A549 treated with dexamethasone at 1 μM for 4 hours (cell line): ENCODE results near the gene SIGLEC5. TPM values are rescaled to one million over a fixed set of nuclear protein-coding genes. Genes with fewer than 3 reads are reported as not detected.

Experiments used
- total RNA-seq: library from RNA; stranded (reverse); fragments of 200-300 nt; extraction: Qiagen RNA extraction; gene quantifications from 5 replicates; pipeline ENCODE4 v1.2.3, GENCODE V29; 2022

SIGLEC5 gene, protein sequence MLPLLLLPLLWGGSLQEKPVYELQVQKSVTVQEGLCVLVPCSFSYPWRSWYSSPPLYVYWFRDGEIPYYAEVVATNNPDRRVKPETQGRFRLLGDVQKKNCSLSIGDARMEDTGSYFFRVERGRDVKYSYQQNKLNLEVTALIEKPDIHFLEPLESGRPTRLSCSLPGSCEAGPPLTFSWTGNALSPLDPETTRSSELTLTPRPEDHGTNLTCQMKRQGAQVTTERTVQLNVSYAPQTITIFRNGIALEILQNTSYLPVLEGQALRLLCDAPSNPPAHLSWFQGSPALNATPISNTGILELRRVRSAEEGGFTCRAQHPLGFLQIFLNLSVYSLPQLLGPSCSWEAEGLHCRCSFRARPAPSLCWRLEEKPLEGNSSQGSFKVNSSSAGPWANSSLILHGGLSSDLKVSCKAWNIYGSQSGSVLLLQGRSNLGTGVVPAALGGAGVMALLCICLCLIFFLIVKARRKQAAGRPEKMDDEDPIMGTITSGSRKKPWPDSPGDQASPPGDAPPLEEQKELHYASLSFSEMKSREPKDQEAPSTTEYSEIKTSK
- total RNA-seq, result not detected in 5 replicates

GRCh38 chr19:51630315-51630714, at the start of gene SIGLEC5:
Gene SIGLEC5 (minus strand): TSS chr19:51630401. CDS start chr19:51630335, 66 bp downstream.

DNA sequence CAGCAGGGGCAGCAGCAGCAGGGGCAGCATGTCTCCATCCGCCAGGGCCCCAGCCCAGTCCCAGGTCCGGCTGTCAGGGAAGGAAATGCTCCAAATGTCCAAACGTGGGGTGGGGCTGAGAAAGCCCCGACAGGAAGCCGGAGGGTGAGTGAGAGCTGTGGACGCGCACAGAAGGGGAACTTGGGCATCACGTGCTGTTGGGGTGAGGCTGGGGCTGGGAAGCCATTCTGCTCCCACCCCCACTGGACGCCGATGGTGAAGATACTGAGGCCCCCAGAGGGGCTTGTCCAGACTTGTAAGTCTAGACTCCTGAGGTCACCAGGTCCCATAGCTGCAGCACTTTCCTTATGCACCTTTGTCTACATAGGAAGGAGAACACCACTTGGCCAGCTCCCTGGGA, 16.5 kb upstream of the SIGLEC5 start, which contains the start of gene SIGLEC14:
Gene SIGLEC14 (minus strand): TSS at position 96 of the 400 bp plus-strand sequence. CDS start 66 bp downstream, at position 30.

GRCh38 chr19:51570962-51571575, 59.1 kb downstream of the SIGLEC5 start, which contains the start of gene ZNF175:
Gene ZNF175 (plus strand): TSS chr19:51571283. CDS start chr19:51573330, 2,047 bp downstream.

Other genes starting within 250 kb of the SIGLEC5 start
- gene LIM2, start 242.4 kb downstream of the SIGLEC5 start, total RNA-seq, result not detected in 5 replicates
- gene C19orf84, start 239.8 kb downstream of the SIGLEC5 start, total RNA-seq, result not detected in 5 replicates
- 0.02 to 0.06 TPM in 2 of 5 replicates, not detected in the others for gene SIGLEC10, start 212.8 kb downstream of the SIGLEC5 start, total RNA-seq
- gene SIGLEC8, start 171.9 kb downstream of the SIGLEC5 start, total RNA-seq, result not detected in 5 replicates
- not detected in 5 replicates for gene CEACAM18, start 151.9 kb downstream of the SIGLEC5 start, total RNA-seq
- not detected in 5 replicates for gene SIGLEC12, start 128.6 kb downstream of the SIGLEC5 start, total RNA-seq
- not detected in 5 replicates for gene SIGLEC6, start 98.7 kb downstream of the SIGLEC5 start, total RNA-seq
- gene ZNF175, start 59.1 kb downstream of the SIGLEC5 start, total RNA-seq, result 2.3 to 5.0 TPM (median 3.6 TPM) in 5 replicates
- gene SIGLEC14, start 16.4 kb upstream of the SIGLEC5 start, total RNA-seq, result 0.07 to 0.11 TPM (median 0.08 TPM) in 3 of 5 replicates, not detected in the others
- 8.9 to 12.4 TPM (median 11.6 TPM) in 5 replicates for gene SPACA6, start 62.9 kb upstream of the SIGLEC5 start, total RNA-seq
- 0.05 TPM in 1 of 5 replicates, not detected in the others for gene HAS1, start 93.6 kb upstream of the SIGLEC5 start, total RNA-seq
- gene FPR1, start 121.5 kb upstream of the SIGLEC5 start, total RNA-seq, result 0.08 to 0.28 TPM (median 0.15 TPM) in 5 replicates
- not detected in 5 replicates for gene FPR2, start 130.8 kb upstream of the SIGLEC5 start, total RNA-seq
- gene FPR3, start 164.8 kb upstream of the SIGLEC5 start, total RNA-seq, result not detected in 5 replicates